Fibroblast of upper back skin (primary cell): ENCODE results near the gene PCED1A.

Experiments
- DNase-seq: peaks from one replicate; pipeline ENCODE4 v3.0.0-alpha.2; 2013

Gene PCED1A

GRCh38 chr20:2800521-2801285 lies 39.8 kb downstream of the PCED1A start, which contains the start of gene CPXM1:
Gene CPXM1, minus strand, starts transcription at chr20:2800627. Its CDS starts 55 bp downstream, at chr20:2800572.
- peak; percentile 15 for DNase-seq

- peak; percentile 25 for DNase-seq
Measured at GRCh38 chr20:2799688-2800520, 40.6 kb downstream of the PCED1A start.

- no peak for DNase-seq
Measured at GRCh38 chr20:2799271-2799670, 41.2 kb downstream of the PCED1A start.

- DNase-seq, result no peak
Measured at GRCh38 chr20:2798814-2799213, 41.6 kb downstream of the PCED1A start.

- DNase-seq, result no peak
Measured at GRCh38 chr20:2798095-2798805, 42.2 kb downstream of the PCED1A start.

GRCh38 chr20:2797136-2797983 lies 43.1 kb downstream of the PCED1A start:
- no peak for DNase-seq

GRCh38 chr20:2796011-2796660 lies 44.3 kb downstream of the PCED1A start:
- DNase-seq, result no peak

- no peak for DNase-seq
Measured at GRCh38 chr20:2795451-2795850, 45.0 kb downstream of the PCED1A start.

- no peak for DNase-seq
Measured at GRCh38 chr20:2794866-2795447, 45.5 kb downstream of the PCED1A start.

- no peak for DNase-seq
Measured at GRCh38 chr20:2794202-2794748, 46.2 kb downstream of the PCED1A start.

- no peak for DNase-seq
Measured at GRCh38 chr20:2793471-2793870, 47.0 kb downstream of the PCED1A start.
